ENCODE results near the gene B4GALT2. TPM values are rescaled to one million over a fixed set of nuclear protein-coding genes. Genes with fewer than 3 reads are reported as not detected.

B4GALT2 gene
- total and polyA plus RNA-seq, 9 of the 15 experiments (the other 6 are each of a cell fraction or from before 2014, with no cell fraction given), result 1.3 to 86.8 (median 43.8) TPM

- TF ChIP-seq MGA (IDR thresholded peaks at IDR 0.05) (no peak), KDM2B (CRISPR knock-in tag; IDR thresholded peaks at IDR 0.05) (no peak), DACH1 (IDR thresholded peaks at IDR 0.05; ENCODE audit: partially characterized antibody) (peak; percentile 30), PHF8 (IDR thresholded peaks at IDR 0.05; ENCODE audit: borderline replicate concordance, low read length) (no peak), SMAD1 (IDR thresholded peaks at IDR 0.05; ENCODE audit: low read depth, low read length, partially characterized antibody) (peak; percentile 16), ZNF121 (CRISPR knock-in tag; conservative IDR thresholded peaks at IDR 0.05) (no peak), ZNF133 (CRISPR knock-in tag; IDR thresholded peaks at IDR 0.05) (no peak), RFX1 (IDR thresholded peaks at IDR 0.05) (no peak)
- TF ChIP-seq, protein P1, sequence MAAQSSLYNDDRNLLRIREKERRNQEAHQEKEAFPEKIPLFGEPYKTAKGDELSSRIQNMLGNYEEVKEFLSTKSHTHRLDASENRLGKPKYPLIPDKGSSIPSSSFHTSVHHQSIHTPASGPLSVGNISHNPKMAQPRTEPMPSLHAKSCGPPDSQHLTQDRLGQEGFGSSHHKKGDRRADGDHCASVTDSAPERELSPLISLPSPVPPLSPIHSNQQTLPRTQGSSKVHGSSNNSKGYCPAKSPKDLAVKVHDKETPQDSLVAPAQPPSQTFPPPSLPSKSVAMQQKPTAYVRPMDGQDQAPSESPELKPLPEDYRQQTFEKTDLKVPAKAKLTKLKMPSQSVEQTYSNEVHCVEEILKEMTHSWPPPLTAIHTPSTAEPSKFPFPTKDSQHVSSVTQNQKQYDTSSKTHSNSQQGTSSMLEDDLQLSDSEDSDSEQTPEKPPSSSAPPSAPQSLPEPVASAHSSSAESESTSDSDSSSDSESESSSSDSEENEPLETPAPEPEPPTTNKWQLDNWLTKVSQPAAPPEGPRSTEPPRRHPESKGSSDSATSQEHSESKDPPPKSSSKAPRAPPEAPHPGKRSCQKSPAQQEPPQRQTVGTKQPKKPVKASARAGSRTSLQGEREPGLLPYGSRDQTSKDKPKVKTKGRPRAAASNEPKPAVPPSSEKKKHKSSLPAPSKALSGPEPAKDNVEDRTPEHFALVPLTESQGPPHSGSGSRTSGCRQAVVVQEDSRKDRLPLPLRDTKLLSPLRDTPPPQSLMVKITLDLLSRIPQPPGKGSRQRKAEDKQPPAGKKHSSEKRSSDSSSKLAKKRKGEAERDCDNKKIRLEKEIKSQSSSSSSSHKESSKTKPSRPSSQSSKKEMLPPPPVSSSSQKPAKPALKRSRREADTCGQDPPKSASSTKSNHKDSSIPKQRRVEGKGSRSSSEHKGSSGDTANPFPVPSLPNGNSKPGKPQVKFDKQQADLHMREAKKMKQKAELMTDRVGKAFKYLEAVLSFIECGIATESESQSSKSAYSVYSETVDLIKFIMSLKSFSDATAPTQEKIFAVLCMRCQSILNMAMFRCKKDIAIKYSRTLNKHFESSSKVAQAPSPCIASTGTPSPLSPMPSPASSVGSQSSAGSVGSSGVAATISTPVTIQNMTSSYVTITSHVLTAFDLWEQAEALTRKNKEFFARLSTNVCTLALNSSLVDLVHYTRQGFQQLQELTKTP (IDR thresholded peaks at IDR 0.05; ENCODE audit: low read depth in 1 of 2, partially characterized antibody in 2 of 2), result no peak
Measured at GRCh38 chr1:44032170-44032790, 53.3 kb downstream of the B4GALT2 start (continued).

Measured in K562 (cell line).